Hepatocyte (in vitro differentiated cells): ENCODE measurements around the gene COL4A1.

ENCODE experiments used
- CTCF ChIP-seq: fragments of 200-600 bp; sonication (generic); IDR thresholded peaks from 2 replicates; pipeline ENCODE4 v1.5.1; 2016; ENCODE audit warnings: antibody characterized with exemption, mild to moderate bottlenecking; ENCODE audit not compliant: poor library complexity
- EZH2 ChIP-seq: fragments of 200-600 bp; sonication (generic); IDR thresholded peaks from 2 replicates; pipeline ENCODE4 v1.6.1; 2016; ENCODE audit warnings: antibody characterized with exemption, mild to moderate bottlenecking, borderline replicate concordance
- EZH2phosphoT487 ChIP-seq: fragments of 200-600 bp; sonication (generic); IDR thresholded peaks from one replicate; pipeline ENCODE4 v1.6.1; 2018; ENCODE audit warnings: antibody characterized with exemption, mild to moderate bottlenecking, low read depth, moderate library complexity; ENCODE audit not compliant: unreplicated experiment, severe bottlenecking

- TF ChIP-seq CTCF (no peak), EZH2 (no peak), EZH2phosphoT487 (no peak)
Observed at GRCh38 chr13:110109140-110109783, 197.7 kb downstream of the COL4A1 start.
